ENCODE measurements around the gene CA10. TPM values are rescaled to one million over a fixed set of nuclear protein-coding genes. Genes with fewer than 3 reads are reported as not detected.

The CA10 gene
- not detected in 2 replicates for total RNA-seq (2014; rRNA removed; shearing (Covaris generic))

GRCh38 chr17:52158450-52159042, at the start of gene CA10:
Gene CA10, minus strand, starts transcription at chr17:52158714.
- Histone ChIP-seq H3K36me3 (no peaks in the 10 kb centered on the region), H3K4me1 (replicated peaks) (peaks cover 5% of the 10 kb centered on the region), H3K27me3 (replicated peaks) (peaks cover 60% of the 10 kb centered on the region), H3K27ac (no peak within 1 kb of the TSS), H3K9me3 (replicated peaks) (0 out of 2 replicates have a peak, but pooled peaks cover 4% of the 10 kb centered on the region), H3K4me3 (no peak within 1 kb of the TSS)
- DNase-seq (ENCODE audit: low read depth in 1 of 2, low spot score in 2 of 2) = no peak

GRCh38 chr17:52207796-52208195, 49.3 kb upstream of the CA10 start:
- Histone ChIP-seq H3K27ac (no peak overlapping the region), H3K36me3 (no peaks in the 10 kb centered on the region), H3K27me3 (replicated peaks) (0 out of 2 replicates have a peak, but pooled peaks cover 4% of the 10 kb centered on the region), H3K4me1 (replicated peaks) (no peaks in the 10 kb centered on the region), H3K9me3 (replicated peaks) (no peaks in the 10 kb centered on the region), H3K4me3 (no peak overlapping the region)
- no peak for DNase-seq (ENCODE audit: low read depth in 1 of 2, low spot score in 2 of 2)

DNA sequence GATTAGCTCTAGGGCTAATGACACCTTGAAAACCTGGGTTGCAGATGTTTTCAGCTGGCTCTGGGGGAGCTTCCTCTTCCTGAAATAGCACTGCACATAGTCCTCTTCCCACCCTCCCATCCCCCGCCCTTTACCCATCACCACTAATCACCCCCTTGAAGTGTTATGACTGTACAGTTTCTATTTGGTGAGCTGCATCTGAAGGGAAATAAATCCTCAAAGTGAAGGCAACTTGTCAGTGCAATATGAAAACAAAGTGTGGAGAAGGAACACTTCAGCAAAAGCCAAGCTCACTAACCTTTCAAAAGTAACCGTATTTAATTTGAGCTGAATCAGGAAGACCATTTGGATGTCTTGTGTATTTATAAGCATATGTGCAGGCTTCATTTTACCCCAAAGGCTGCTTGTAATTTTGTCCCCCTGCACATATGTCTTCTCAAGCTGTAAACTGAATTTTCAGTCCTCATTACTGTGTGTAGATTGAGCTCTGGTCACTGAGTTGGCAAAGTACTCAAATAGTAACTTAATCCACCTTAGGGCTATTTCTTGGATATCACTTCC, 44.1 kb upstream of the CA10 start:
- Histone ChIP-seq H3K9me3 (replicated peaks) (no peaks in the 10 kb centered on the region), H3K4me3 (no peak overlapping the region), H3K4me1 (replicated peaks) (no peaks in the 10 kb centered on the region), H3K27me3 (replicated peaks) (peaks cover 13% of the 10 kb centered on the region; the same call in 1 of the 2 replicates), H3K27ac (no peak overlapping the region), H3K36me3 (no peaks in the 10 kb centered on the region)
- DNase-seq (ENCODE audit: low read depth in 1 of 2, low spot score in 2 of 2) = no peak

- no peaks in the 10 kb centered on the region for H3K36me3 ChIP-seq
- H3K4me3 ChIP-seq = no peak overlapping the region
- no peaks in the 10 kb centered on the region for H3K9me3 ChIP-seq (replicated peaks)
- no peak overlapping the region for H3K27ac ChIP-seq
- peaks cover 13% of the 10 kb centered on the region; the same call in 1 of the 2 replicates for H3K27me3 ChIP-seq (replicated peaks)
- no peaks in the 10 kb centered on the region for H3K4me1 ChIP-seq (replicated peaks)
- DNase-seq (ENCODE audit: low read depth in 1 of 2, low spot score in 2 of 2) = no peak
Observed at GRCh38 chr17:52201767-52202519, 43.4 kb upstream of the CA10 start.

- Histone ChIP-seq H3K4me3 (no peak overlapping the region), H3K36me3 (no peaks in the 10 kb centered on the region), H3K27ac (no peak overlapping the region), H3K4me1 (replicated peaks) (no peaks in the 10 kb centered on the region), H3K27me3 (replicated peaks) (no peaks in the 10 kb centered on the region), H3K9me3 (replicated peaks) (no peaks in the 10 kb centered on the region; the same call in 1 of the 2 replicates)
- no peak for DNase-seq (ENCODE audit: low read depth in 1 of 2, low spot score in 2 of 2)
Observed at GRCh38 chr17:52191491-52191890, 33.0 kb upstream of the CA10 start.

- no peaks in the 10 kb centered on the region for H3K4me1 ChIP-seq (replicated peaks)
Observed at GRCh38 chr17:52181782-52182181, 23.3 kb upstream of the CA10 start.

DNA sequence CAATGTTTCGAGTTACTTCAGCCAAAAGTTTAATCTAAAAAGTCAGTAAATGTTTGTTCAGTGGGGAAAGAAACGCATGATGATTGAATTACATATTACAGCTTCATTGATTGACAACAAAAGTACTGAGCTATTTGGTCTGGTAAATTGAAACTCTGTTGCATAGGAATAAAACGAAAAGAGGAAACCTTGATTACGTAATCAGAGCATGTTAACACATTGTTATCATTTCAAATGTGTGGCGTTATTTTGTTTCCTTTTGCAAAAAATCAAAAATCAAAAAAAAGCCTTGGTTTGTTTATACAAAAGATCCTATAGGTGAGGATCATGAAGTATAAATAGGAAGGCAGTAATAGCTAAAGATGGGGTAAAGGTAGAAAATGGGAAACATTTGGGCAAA, 19.5 kb upstream of the CA10 start:
- H3K27ac ChIP-seq = no peak overlapping the region
- H3K27me3 ChIP-seq (replicated peaks) = peaks cover 8% of the 10 kb centered on the region; the same call in 1 of the 2 replicates
- no peaks in the 10 kb centered on the region for H3K9me3 ChIP-seq (replicated peaks)
- H3K36me3 ChIP-seq = no peaks in the 10 kb centered on the region
- no peak overlapping the region for H3K4me3 ChIP-seq
- no peaks in the 10 kb centered on the region for H3K4me1 ChIP-seq (replicated peaks)
- no peak for DNase-seq (ENCODE audit: low read depth in 1 of 2, low spot score in 2 of 2)

More at GRCh38 chr17:52181782-52182181, 23.3 kb upstream of the CA10 start:
- H3K4me3 ChIP-seq = no peak overlapping the region
- H3K9me3 ChIP-seq (replicated peaks) = no peaks in the 10 kb centered on the region
- no peak overlapping the region for H3K27ac ChIP-seq
- DNase-seq (ENCODE audit: low read depth in 1 of 2, low spot score in 2 of 2) = no peak
- H3K36me3 ChIP-seq = no peaks in the 10 kb centered on the region
- peaks cover 8% of the 10 kb centered on the region; the same call in 1 of the 2 replicates for H3K27me3 ChIP-seq (replicated peaks)

- Histone ChIP-seq H3K4me3 (no peak overlapping the region), H3K27ac (no peak overlapping the region), H3K4me1 (replicated peaks) (no peaks in the 10 kb centered on the region), H3K27me3 (replicated peaks) (no peaks in the 10 kb centered on the region; the same call in 1 of the 2 replicates), H3K9me3 (replicated peaks) (no peaks in the 10 kb centered on the region), H3K36me3 (no peaks in the 10 kb centered on the region)
- no peak for DNase-seq (ENCODE audit: low read depth in 1 of 2, low spot score in 2 of 2)
Observed at GRCh38 chr17:52170963-52171572, 12.6 kb upstream of the CA10 start.

GRCh38 chr17:52160136-52160567, 1.6 kb upstream of the CA10 start:
- no peaks in the 10 kb centered on the region for H3K36me3 ChIP-seq
- DNase-seq (ENCODE audit: low read depth in 1 of 2, low spot score in 2 of 2) = no peak
- H3K4me1 ChIP-seq (replicated peaks) = peaks cover 5% of the 10 kb centered on the region
- H3K4me3 ChIP-seq = no peak overlapping the region
- H3K9me3 ChIP-seq (replicated peaks) = 0 out of 2 replicates have a peak, but pooled peaks cover 4% of the 10 kb centered on the region
- no peak overlapping the region for H3K27ac ChIP-seq
- peaks cover 52% of the 10 kb centered on the region for H3K27me3 ChIP-seq (replicated peaks)

DNA sequence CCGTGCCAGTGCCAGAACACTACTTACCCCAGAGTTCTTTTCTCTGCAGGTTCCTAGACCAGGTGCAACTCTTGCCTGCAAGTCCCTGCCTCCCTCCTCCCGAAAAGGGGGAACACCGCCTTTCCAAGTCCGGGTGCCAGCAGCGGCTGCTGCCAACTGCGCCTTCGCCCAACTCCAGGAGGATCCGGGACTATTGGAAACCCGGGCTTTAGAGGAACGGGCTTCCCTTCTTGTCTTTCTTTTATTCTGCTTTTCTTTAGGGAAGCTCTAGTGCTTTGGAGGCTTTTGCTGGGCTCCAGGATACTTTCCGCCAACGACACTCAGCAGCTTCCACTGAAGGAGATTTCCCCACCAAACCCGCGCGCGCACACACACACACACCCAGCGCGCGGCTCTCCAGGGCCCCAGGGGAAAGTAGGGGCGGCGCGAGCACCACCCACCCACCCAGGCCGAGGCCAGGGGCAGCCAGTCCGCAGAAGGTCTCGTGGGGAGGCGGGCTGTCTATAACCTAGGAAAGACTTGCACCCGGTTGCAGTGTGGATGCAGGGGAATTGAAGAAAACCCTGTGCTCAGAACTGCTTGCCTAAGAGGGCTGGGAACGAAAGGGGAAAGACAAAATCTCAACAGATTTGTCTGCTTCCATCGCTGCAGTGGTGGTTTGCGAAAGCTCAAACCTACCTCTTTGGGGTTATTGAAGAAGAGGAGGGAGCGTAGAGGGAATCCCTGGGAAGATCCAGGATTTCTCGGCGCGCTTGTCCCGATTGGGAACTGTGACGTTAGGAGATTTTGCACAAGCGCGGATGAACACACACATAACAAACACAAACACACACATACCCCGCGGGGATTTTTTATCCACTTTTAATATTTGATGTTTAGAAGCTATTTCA, 977 bp upstream of the CA10 start:
- Histone ChIP-seq H3K27me3 (replicated peaks) (peaks cover 56% of the 10 kb centered on the region), H3K36me3 (no peaks in the 10 kb centered on the region), H3K4me1 (replicated peaks) (peaks cover 5% of the 10 kb centered on the region), H3K9me3 (replicated peaks) (0 out of 2 replicates have a peak, but pooled peaks cover 4% of the 10 kb centered on the region), H3K4me3 (no peak overlapping the region), H3K27ac (no peak overlapping the region)
- DNase-seq (ENCODE audit: low read depth in 1 of 2, low spot score in 2 of 2) = no peak

DNA sequence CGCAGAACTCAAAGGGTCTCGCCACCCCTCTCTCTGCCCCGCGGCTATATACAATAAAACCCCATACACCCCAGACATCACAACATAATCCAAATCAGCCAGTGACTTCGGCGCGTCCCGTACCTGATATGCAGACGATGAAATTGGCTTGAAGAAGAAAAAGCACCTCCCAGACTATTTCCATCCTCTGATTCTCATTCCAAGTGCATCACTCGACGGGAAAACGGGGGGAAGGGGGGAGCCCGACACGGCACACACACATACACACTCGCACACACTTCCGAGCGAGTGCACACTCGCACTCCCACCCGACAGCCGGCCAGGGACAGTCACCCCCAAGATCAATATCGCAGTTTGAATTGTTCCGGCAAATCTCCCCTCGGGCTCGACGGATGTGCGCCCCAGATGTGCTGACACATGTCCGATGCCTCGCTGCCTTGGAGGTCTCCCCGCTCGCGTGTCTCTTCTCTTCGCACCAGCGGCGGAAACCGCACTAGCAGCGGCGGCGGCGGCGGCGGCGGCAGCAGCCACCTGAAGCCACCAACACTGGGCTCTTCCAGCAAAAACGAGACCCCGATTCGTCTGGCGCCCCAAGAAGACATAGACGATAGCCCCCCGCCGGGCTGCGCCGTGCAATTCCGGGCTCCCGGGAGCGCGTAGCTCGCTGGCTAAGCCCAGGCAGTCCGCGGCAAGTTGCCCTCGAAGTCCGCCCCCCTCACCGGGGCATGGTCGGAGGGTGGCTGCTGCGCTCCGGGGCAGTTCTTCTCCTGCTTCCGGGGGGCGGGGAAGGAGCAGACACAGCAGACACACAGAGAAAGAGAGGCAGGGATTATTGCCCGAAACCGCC, 688 bp downstream of the CA10 start:
- H3K27me3 ChIP-seq (replicated peaks) = peaks cover 60% of the 10 kb centered on the region
- 0 out of 2 replicates have a peak, but pooled peaks cover 4% of the 10 kb centered on the region for H3K9me3 ChIP-seq (replicated peaks)
- no peak overlapping the region for H3K4me3 ChIP-seq
- no peak overlapping the region for H3K27ac ChIP-seq
- H3K36me3 ChIP-seq = no peaks in the 10 kb centered on the region
- DNase-seq (ENCODE audit: low read depth in 1 of 2, low spot score in 2 of 2) = no peak
- peaks cover 5% of the 10 kb centered on the region for H3K4me1 ChIP-seq (replicated peaks)
